ENCODE results near the gene VCAN. TPM values are rescaled to one million over a fixed set of nuclear protein-coding genes. Genes with fewer than 3 reads are reported as not detected.

Gene VCAN
- polyA plus RNA-seq, 2 of the 4 experiments (the other 2 are of a cell fraction), result 26.0 to 42.0 TPM

GRCh38 chr5:83556190-83556589, 84.6 kb downstream of the VCAN start (continued):
- TF ChIP-seq FOSB (CRISPR knock-in tag; IDR thresholded peaks at IDR 0.05), result no peak
- TF ChIP-seq CHD4 (IDR thresholded peaks at IDR 0.05; ENCODE audit: borderline replicate concordance), result no peak
- TF ChIP-seq CEBPB (IDR thresholded peaks at IDR 0.05), result no peak
- no peak for TF ChIP-seq TFCP2L1 (CRISPR knock-in tag; IDR thresholded peaks at IDR 0.05)

GRCh38 chr5:83559118-83559785, 87.7 kb downstream of the VCAN start:
- no peak for DNase-seq (ENCODE audit: low read depth in 1 of 2, low spot score in 1 of 2)
- WGBS (ENCODE audit: missing lambda C conversion rate), result 31% methylated on average over 5 of the region's 5 CpGs
- no peak for ATAC-seq
- Histone ChIP-seq H3K9me3 (no peaks in the 10 kb centered on the region), H3K4me1 (peaks cover 48% of the 10 kb centered on the region), H3K4me3 (no peak overlapping the region), H3K4me2 (peak overlapping the region; percentile 48), H3K27ac (peak overlapping the region; percentile 54 to 71; a peak in 5 of 6 replicates)
- ChIA-PET POLR2A (no interaction called here), CTCF (interaction anchor here (1.0 to 1.1 kb wide), 2 partner anchors 1208 to 1265 kb away, joined by 3 to 4 read pairs; no protein-coding TSS in a partner anchor)
- no peak for TF ChIP-seq CHD2 (IDR thresholded peaks at IDR 0.05; ENCODE audit: low read length, partially characterized antibody)
- no peak for TF ChIP-seq FOSB (CRISPR knock-in tag; IDR thresholded peaks at IDR 0.05)
- no peak for TF ChIP-seq CBX2 (IDR thresholded peaks at IDR 0.05; ENCODE audit: borderline replicate concordance, low read depth)
- TF ChIP-seq SMC3 (IDR thresholded peaks at IDR 0.05), result no peak
- no peak for TF ChIP-seq PBX3 (IDR thresholded peaks at IDR 0.05)
- no peak for TF ChIP-seq SREBF2 (IDR thresholded peaks at IDR 0.05)
- no peak for TF ChIP-seq HEYL (CRISPR knock-in tag; IDR thresholded peaks at IDR 0.05)
- no peak for TF ChIP-seq ELK1 (IDR thresholded peaks at IDR 0.05; ENCODE audit: low read depth, low read length)
- no peak for TF ChIP-seq MAZ (IDR thresholded peaks at IDR 0.05; ENCODE audit: borderline replicate concordance, low read depth, low read length)
- TF ChIP-seq BHLHE40 (IDR thresholded peaks at IDR 0.05; ENCODE audit: low read depth, low read length), result no peak
- TF ChIP-seq KDM5A (IDR thresholded peaks at IDR 0.05), result no peak
- no peak for TF ChIP-seq TP53 (CRISPR knock-in tag; IDR thresholded peaks at IDR 0.05)
- TF ChIP-seq MAX (IDR thresholded peaks at IDR 0.05), result no peak
- TF ChIP-seq HES2 (IDR thresholded peaks at IDR 0.05), result no peak
- TF ChIP-seq GATA3 (IDR thresholded peaks at IDR 0.05; ENCODE audit: borderline replicate concordance), result no peak
- no peak for FAIRE-seq

- H3K4me1 ChIP-seq, result peaks cover 40% of the 10 kb centered on the region
- DNase-seq (ENCODE audit: low read depth in 1 of 2, low spot score in 1 of 2) (no peak), ATAC-seq (no peak), FAIRE-seq (peak; percentile 7)
- no peak overlapping the region for H3K4me2 ChIP-seq
- H3K27ac ChIP-seq, result no peak overlapping the region
- POLR2A ChIA-PET, result no interaction called here
- H3K9me3 ChIP-seq, result peaks cover 11% of the 10 kb centered on the region
- TF ChIP-seq CBX8 (IDR thresholded peaks at IDR 0.05) (no peak), CHD4 (IDR thresholded peaks at IDR 0.05; ENCODE audit: borderline replicate concordance) (no peak), TFCP2L1 (CRISPR knock-in tag; IDR thresholded peaks at IDR 0.05) (no peak), ZNF302 (CRISPR knock-in tag; IDR thresholded peaks at IDR 0.05) (no peak), FOSL2 (IDR thresholded peaks at IDR 0.05) (no peak), FOSL2 (CRISPR knock-in tag; IDR thresholded peaks at IDR 0.05) (no peak), RARB (CRISPR knock-in tag; IDR thresholded peaks at IDR 0.05) (no peak), ZFP36 (IDR thresholded peaks at IDR 0.05; ENCODE audit: borderline replicate concordance, partially characterized antibody) (no peak), TP53 (CRISPR knock-in tag; IDR thresholded peaks at IDR 0.05) (no peak)
- WGBS (ENCODE audit: missing lambda C conversion rate), result 59% methylated on average over 1 of the region's 1 CpG
- H3K4me3 ChIP-seq, result no peak overlapping the region
- CTCF ChIA-PET, result interaction anchor here (1.0 to 4.0 kb wide), 4 partner anchors 45 to 1250 kb away, joined by 3 to 36 read pairs (median 14); no protein-coding TSS in a partner anchor
Observed at GRCh38 chr5:83562071-83562606, 90.6 kb downstream of the VCAN start.
